Spinal cord (tissue), 10 donors: ENCODE results near the gene CLDN8. TPM values are rescaled to one million over a fixed set of nuclear protein-coding genes. Genes with fewer than 3 reads are reported as not detected.

Experiments
- DNase-seq, 6 donors: peaks; one replicate each; pipeline versions ENCODE4 v3.0.0 to v3.0.0-alpha.2; 2013 to 2015; ENCODE audit warnings: low spot score in 6 of 6, low read depth in 4 of 6
- H3K27ac ChIP-seq: one replicate; pipeline ENCODE4 v1.5.1; 2013; ENCODE audit warnings: low read depth, low read length, control low read depth
- H3K27me3 ChIP-seq: one replicate; pipeline ENCODE4 v1.6.1; 2013; ENCODE audit warnings: low read length; ENCODE audit not compliant: control insufficient read depth, insufficient read depth
- H3K36me3 ChIP-seq: one replicate; pipeline ENCODE4 v1.6.1; 2013; ENCODE audit warnings: low read length; ENCODE audit not compliant: control insufficient read depth, insufficient read depth
- H3K4me1 ChIP-seq: one replicate; pipeline ENCODE4 v1.6.1; 2013; ENCODE audit warnings: low read length; ENCODE audit not compliant: control insufficient read depth, insufficient read depth
- H3K4me3 ChIP-seq: one replicate; pipeline ENCODE4 v1.5.1; 2013; ENCODE audit warnings: low read depth, low read length, control low read depth
- H3K9me3 ChIP-seq: one replicate; pipeline ENCODE4 v1.6.1; 2013; ENCODE audit warnings: low read length; ENCODE audit not compliant: control insufficient read depth, insufficient read depth
- WGBS: methylation state at CpG from one replicate; pipeline ENCODE4 v1.1.5; 2013; ENCODE audit warnings: missing lambda C conversion rate; ENCODE audit not compliant: insufficient coverage; 5-methylcytosine and 5-hydroxymethylcytosine counted together
- polyA plus RNA-seq, 2 donors: library from polyadenylated mRNA; unstranded; fragments of 120-200 nt; gene quantifications; one replicate each; pipeline ENCODE4 v1.2.1, GENCODE V29; 2013; ENCODE audit not compliant: insufficient read length in 2 of 2
- total RNA-seq, 2 donors: library from RNA; depleted of rRNA in 1 of 2; stranded (reverse); fragments of 120-200 nt in 1 of 2; fragments of >200 nt in 1 of 2; gene quantifications; one replicate each; pipeline versions ENCODE4 v1.2.3 to v1.2.4, GENCODE V29; 2013 to 2014
- donor health status: healthy.

The CLDN8 gene
- total and polyA plus RNA-seq, 4 donors: 0.11 to 0.20 TPM; not detected in 2

GRCh38 chr21:30166705-30167104 is 49.2 kb downstream of the CLDN8 start, which contains the start of gene CLDN17:
Gene CLDN17 (minus strand): TSS chr21:30166805. CDS start chr21:30166617, 188 bp downstream.
- H3K36me3 ChIP-seq: no peaks in the 10 kb centered on the region
- H3K27me3 ChIP-seq: no peaks in the 10 kb centered on the region
- peaks cover 2% of the 10 kb centered on the region for H3K9me3 ChIP-seq
- H3K27ac ChIP-seq: no peak within 1 kb of the TSS
- no CpG with 5 or more reads among the region's 1 CpG for WGBS
- no peak within 1 kb of the TSS for H3K4me3 ChIP-seq
- no peaks in the 10 kb centered on the region for H3K4me1 ChIP-seq
- DNase-seq: no peak

DNA sequence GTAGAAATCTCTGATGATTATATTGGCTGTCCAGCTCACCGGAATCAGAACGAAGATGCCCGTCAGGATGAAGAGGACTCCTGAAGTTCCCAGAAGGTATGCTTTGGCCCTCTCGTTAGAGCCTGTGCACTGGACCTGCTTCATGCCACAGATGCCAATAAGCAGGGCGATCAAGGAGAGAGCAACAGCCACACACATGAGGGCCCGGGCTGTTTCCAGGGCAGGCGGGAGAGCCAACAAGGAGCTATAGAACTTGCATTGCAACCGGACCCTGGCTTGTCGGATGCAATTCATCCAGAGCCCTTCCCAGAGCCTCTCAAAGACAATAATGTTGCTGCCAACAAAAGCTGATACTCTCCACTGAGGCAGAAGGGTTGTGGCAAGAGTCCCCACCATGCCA is 49.7 kb downstream of the CLDN8 start:
- no peaks in the 10 kb centered on the region for H3K27me3 ChIP-seq
- DNase-seq: no peak
- no peak overlapping the region for H3K27ac ChIP-seq
- H3K36me3 ChIP-seq: no peaks in the 10 kb centered on the region
- peaks cover 2% of the 10 kb centered on the region for H3K9me3 ChIP-seq
- H3K4me1 ChIP-seq: no peaks in the 10 kb centered on the region
- no peak overlapping the region for H3K4me3 ChIP-seq
- WGBS: 88% methylated on average over 7 of the region's 9 CpGs

DNA sequence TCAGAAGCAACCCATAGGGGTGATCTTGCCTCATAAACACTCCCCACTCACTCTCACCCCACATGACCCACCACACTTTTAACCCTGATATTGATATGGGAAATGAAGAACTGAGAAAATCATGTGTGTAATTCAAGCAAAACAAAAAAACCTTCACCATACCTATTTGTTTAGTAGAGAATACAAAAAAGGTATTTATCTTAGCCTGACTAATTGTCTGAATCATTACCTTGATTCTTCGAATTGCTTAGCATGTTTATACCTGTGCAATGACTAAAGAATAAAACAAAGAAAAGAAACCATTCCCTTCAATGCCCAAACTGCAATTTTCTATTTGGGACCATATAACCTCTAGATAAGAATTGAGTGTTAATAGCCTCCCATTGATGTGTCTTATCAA is 51.1 kb downstream of the CLDN8 start:
- no peaks in the 10 kb centered on the region for H3K4me1 ChIP-seq
- H3K27me3 ChIP-seq: no peaks in the 10 kb centered on the region
- H3K4me3 ChIP-seq: no peak overlapping the region
- no peaks in the 10 kb centered on the region for H3K36me3 ChIP-seq
- no peak overlapping the region for H3K27ac ChIP-seq
- no CpG with 5 or more reads among the region's 1 CpG for WGBS
- peaks cover 2% of the 10 kb centered on the region for H3K9me3 ChIP-seq
- no peak for DNase-seq

Other genes starting within 250 kb of the CLDN8 start
- gene CLDN17, start 49.3 kb downstream of the CLDN8 start, total RNA-seq: not detected
- gene CLDN17, start 49.3 kb downstream of the CLDN8 start, polyA plus RNA-seq: not detected
- gene KRTAP24-1, start 66.9 kb upstream of the CLDN8 start, total RNA-seq: not detected
- gene KRTAP24-1, start 66.9 kb upstream of the CLDN8 start, polyA plus RNA-seq: not detected
- not detected for gene KRTAP25-1, start 73.4 kb upstream of the CLDN8 start, total RNA-seq
- not detected for gene KRTAP25-1, start 73.4 kb upstream of the CLDN8 start, polyA plus RNA-seq
- gene KRTAP26-1, start 104.2 kb upstream of the CLDN8 start, total RNA-seq: not detected
- not detected for gene KRTAP26-1, start 104.2 kb upstream of the CLDN8 start, polyA plus RNA-seq
- not detected for gene KRTAP27-1, start 121.6 kb upstream of the CLDN8 start, total RNA-seq
- gene KRTAP27-1, start 121.6 kb upstream of the CLDN8 start, polyA plus RNA-seq: not detected
- not detected for gene KRTAP23-1, start 132.5 kb upstream of the CLDN8 start, total RNA-seq
- gene KRTAP23-1, start 132.5 kb upstream of the CLDN8 start, polyA plus RNA-seq: not detected
- gene KRTAP13-2, start 156.2 kb upstream of the CLDN8 start, total RNA-seq: not detected
- gene KRTAP13-2, start 156.2 kb upstream of the CLDN8 start, polyA plus RNA-seq: not detected
- not detected for gene KRTAP13-1, start 179.9 kb upstream of the CLDN8 start, total RNA-seq
- gene KRTAP13-1, start 179.9 kb upstream of the CLDN8 start, polyA plus RNA-seq: not detected
- not detected for gene KRTAP13-3, start 209.8 kb upstream of the CLDN8 start, total RNA-seq
- not detected for gene KRTAP13-3, start 209.8 kb upstream of the CLDN8 start, polyA plus RNA-seq
- not detected for gene KRTAP13-4, start 214.1 kb upstream of the CLDN8 start, total RNA-seq
- not detected for gene KRTAP13-4, start 214.1 kb upstream of the CLDN8 start, polyA plus RNA-seq
- gene KRTAP15-1, start 224.2 kb upstream of the CLDN8 start, total RNA-seq: not detected
- gene KRTAP15-1, start 224.2 kb upstream of the CLDN8 start, polyA plus RNA-seq: not detected